Activated T-helper 9 cell treated with anti-CD3 and anti-CD28 coated beads, Interleukin-2, amount 50 U/mL, for 16 hours (primary cell): Measurements from ENCODE around the gene UTP11.
"Not testable (repeated sequence)": the region's sequence is repeated elsewhere in the genome, so short reads cannot be mapped to it uniquely, and the experiment has no call there.

Experiments
- DNase-seq: peaks from one replicate; pipeline ENCODE4 v3.0.0-alpha.2; 2020; ENCODE audit warnings: low read depth

The UTP11 gene, protein sequence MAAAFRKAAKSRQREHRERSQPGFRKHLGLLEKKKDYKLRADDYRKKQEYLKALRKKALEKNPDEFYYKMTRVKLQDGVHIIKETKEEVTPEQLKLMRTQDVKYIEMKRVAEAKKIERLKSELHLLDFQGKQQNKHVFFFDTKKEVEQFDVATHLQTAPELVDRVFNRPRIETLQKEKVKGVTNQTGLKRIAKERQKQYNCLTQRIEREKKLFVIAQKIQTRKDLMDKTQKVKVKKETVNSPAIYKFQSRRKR

DNA sequence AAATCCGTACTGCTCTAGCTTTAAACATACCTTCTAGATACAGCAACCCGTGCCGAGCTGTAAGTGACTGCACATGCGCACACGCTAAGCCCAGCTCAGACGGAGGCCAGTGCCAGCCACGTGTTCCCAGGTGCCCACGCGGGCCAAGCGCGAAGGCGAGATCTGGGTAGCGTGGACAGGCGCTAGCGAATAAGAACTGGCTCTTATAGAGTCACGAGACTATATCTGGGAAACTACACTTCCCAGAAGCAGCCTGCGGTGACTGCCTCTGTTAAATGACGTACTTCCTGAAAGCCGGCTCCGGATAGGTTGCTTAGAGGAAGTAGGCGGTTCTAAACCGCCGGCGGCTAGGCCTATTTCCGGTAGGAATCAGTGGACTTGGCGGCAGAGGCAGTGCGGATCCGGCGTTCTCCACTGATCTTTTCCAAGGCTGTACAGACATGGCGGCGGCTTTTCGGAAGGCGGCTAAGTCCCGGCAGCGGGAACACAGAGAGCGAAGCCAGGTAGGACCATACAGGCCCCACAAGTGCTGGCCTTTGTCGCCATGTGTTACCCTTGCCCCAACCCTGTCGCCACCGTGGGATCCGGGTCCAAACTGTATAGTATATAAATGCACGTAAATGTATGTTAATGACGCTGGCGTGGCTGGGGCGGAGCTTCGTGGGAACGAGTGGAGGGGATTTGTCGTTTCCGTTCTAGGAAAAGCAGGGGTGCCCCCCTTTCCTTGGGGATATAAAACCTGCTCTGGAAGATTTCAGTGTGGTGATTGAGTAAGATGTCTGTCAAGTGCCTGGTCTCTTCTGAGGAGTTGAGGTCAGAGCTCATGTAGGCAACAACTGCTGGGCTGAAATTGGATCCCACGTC is at the start of gene UTP11:
UTP11 (plus strand) TSS at position 372 of the 864 bp plus-strand sequence; CDS start at position 441, 69 bp downstream.
- peak; percentile 77 for DNase-seq

DNA sequence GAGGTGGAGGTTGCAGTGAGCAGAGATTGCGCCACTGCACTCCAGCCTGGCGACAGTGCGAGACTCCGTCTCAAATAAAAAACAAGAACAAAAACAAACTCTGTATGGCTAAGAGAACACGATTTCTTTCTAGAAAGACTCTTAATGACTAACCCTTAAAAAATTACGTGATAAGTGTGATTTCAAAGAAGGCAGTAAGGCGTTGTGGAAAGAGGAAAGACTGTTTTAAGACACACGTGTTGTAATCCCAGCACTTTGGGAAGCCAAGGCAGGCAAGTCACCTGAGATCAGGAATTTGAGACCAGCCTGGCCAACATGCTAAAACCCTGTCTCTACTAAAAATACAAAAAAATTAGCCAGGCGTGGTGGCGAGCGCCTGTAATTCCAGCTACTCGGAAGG is 48.4 kb upstream of the UTP11 start:
- DNase-seq, result not testable (repeated sequence)

DNA sequence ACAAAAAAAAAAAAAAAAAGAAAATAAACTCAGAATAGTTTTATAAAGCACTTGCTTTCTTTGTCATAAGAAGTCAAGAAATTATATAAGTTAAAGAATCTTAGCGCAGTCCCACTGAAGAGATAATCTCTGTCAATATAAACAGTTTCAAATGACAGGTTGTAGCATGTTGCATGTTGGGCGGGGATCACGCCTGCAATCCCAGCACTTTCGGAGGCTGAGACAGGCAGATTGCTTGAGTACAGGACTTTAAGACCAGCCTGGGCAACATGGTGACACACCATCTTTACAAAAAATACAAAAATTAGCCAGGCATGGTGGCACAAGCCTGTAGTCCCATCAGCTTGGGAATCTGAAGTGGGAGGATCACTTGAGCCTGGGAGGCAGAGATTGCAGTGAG is 47.2 kb upstream of the UTP11 start:
- DNase-seq, result no peak

DNA sequence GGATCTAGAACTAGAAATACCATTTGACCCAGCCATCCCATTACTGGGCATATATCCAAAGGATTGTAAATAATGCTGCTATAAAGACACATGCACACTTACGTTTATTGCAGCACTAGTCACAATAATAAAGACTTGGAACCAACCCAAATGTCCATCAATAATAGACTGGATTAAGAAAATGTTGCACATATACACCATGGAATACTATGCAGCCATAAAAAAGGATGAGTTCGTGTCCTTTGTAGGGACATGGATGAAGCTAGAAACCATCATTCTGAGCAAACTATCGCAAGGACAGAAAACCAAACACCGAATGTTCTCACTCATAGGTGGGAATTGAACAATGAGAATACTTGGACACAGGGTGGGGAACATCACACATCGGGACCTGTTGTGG is 38.9 kb upstream of the UTP11 start:
- not testable (repeated sequence) for DNase-seq

DNA sequence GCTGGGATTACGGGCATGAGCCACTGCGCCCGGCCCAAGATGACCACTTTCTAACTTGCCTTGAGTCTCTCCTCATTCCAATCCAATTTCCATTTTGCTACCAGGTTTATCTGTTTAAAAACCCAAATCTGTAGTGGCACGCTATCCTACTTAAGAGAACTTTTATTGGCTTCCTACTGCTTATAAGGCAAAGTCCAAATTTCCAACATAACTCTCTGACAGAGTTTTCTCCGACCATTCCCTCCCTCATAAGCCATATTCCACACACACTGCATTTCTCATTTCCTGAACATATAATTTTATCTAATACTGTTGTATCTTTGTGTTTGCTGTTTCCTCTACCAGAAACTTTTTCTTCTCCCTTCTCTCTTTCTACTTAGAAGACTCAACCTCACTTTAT is 38.0 kb upstream of the UTP11 start:
- DNase-seq, result no peak

DNA sequence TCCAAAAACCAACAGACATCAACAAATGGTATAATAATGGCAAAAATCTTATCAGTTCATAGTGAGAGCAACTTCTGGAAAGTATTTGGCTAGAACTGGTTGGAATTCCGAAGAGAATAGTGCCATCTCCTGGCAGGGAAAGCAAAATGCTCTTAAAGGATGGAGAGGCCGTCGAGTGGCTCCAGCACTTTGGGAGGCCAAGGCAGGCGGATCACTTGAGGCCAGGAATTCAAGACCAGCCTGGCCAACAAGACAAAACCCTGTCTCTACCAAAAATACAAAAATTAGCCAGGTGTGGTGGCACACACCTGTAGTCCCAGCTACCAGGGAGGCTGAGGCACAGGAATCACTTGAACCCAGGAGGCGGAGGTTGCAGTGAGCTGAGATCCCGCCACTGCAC is 37.5 kb upstream of the UTP11 start:
- DNase-seq, result not testable (repeated sequence)

DNA sequence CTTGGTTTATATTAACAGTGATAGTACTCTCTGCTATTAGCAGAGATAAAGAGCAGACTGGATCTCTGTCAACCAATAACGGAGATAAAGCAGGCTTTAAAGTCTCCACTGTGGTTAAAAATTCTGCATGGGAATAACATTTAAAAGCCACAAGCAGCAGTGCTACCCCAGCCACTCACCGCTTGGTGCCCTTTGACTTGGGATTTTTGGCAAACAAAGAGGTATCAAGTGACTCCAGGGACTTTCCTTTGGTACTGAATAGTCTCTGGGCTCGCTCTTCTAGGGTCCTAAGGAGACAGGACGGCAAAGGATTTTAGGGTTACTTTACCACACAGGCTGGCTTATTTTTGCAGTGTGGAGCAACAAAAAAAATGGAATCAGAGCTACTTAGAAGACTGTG is 34.0 kb upstream of the UTP11 start:
- no peak for DNase-seq

DNA sequence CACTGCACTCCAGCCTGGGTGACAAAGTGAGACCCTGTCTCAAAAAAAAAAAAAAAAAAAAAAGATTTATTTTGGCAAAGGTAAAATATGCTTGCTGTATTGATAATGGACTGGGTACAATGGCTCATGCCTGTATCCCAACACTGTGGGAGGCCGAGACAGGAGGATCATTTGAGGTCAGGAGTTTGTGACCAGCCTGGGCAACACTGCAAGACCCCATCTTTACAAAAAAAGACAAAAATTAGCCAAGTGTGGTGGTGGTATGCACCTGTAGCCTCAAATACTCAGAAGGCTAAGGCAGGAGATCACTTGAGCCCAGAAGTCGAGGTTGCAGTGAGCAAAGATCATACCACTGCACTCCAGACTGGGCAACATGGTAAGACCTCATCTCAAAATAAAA is 29.0 kb upstream of the UTP11 start:
- no peak for DNase-seq

DNA sequence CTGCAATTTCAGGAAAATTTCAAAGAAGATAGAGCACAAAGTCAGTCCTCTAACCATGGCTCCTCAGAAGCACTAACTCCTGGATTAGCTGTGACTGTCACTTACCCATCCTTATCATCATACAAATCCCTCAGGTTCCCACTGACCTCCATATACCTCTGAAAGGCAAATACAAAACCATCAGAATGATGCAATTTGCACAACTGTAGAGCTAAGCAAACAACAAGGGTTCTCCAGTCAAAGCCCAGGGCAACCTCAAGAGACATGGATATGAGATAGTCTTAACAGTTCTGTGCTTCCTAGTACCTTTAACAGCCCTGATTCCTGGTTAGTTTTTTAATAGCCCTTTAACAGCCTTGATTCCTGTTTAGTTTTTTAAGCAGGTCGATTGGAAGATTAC is 24.9 kb upstream of the UTP11 start:
- no peak for DNase-seq

DNA sequence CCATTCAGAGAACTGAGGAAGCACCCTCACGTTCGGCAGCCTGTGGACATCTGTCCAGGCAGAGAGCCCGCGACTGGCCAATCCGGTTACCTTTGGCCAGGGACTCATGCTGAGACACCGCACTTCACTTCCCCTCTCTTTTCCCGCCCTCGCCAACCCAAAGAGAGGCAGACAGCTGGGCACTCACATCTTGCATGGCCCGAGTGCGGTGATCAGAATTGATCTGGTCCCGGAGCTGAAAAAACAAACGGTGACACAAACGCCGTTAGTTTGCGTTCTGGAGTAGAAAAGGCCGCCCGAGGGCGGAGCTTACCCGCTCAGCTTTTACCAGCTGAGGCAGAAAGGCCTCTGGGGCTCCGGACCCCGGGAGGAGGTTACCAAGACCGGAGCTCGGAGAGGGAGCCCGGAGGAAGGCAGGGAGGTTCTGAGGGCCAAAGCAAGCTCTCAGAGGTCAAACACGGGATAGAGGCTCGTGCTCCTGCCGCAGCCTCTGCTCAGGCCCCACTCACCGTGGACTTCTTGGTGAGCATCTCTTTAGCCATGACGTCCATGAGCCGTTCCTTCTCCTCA is 23.1 kb upstream of the UTP11 start:
- peak; percentile 29 for DNase-seq

DNA sequence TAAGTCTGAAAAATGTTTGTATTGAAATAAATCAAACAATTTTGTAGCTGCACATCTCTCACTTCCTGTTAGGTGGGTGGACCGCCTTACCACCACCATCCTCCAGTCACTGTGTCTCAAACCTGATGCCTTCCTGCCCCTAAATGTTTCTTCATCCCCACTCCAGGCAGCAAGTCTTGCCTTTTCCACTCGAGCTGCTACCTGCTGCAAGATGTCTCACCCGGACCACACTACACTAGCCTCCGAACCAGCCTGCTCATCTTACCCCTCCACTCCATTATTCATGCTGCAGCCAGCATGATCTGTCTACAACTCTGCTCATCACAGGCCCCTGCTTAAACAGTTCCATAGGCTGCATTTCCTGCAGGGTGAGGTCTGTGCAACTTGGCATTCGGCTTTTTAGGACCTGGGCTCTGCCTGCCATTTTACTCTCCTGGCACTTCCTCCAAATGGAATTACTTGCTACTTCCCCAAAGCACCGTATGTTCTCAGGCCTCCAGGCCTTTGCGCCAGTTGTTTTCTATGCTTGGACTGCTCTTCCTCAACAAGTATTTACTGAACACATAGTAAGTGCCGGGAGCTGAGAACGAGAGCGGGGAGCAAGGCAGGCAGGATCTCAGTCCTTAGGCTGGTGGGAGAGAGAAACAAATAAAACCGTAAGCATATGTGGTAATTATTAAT is 17.5 kb upstream of the UTP11 start:
- DNase-seq, result no peak

DNA sequence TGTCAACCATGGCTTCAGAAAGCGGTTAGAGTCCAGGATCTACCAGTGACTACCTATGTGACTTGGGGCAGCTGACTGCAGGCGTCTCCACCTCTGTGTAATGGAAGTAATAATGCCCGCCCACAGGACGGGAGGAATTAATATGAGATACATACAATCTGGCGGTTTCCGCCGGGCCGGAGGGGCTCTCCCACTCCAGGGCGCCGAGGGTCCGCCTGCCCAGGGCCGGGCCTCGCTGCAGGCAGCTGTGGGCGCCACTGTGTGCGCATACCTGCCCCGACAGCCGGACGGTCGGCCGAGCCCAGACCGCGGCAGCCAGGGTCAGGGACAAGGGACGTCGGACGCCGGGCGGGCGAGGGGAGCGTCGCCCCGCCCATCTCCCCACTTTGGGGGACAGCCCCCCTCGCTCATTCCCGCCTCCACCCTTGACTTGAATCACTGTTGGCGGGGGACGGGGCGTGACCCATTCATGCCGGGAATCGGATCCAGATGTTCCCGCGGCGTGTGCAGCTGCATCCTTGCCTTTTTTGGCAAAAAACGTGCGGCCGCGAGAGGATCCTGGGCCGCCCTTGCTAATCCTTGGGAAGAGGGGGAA is 16.7 kb upstream of the UTP11 start:
- no peak for DNase-seq

DNA sequence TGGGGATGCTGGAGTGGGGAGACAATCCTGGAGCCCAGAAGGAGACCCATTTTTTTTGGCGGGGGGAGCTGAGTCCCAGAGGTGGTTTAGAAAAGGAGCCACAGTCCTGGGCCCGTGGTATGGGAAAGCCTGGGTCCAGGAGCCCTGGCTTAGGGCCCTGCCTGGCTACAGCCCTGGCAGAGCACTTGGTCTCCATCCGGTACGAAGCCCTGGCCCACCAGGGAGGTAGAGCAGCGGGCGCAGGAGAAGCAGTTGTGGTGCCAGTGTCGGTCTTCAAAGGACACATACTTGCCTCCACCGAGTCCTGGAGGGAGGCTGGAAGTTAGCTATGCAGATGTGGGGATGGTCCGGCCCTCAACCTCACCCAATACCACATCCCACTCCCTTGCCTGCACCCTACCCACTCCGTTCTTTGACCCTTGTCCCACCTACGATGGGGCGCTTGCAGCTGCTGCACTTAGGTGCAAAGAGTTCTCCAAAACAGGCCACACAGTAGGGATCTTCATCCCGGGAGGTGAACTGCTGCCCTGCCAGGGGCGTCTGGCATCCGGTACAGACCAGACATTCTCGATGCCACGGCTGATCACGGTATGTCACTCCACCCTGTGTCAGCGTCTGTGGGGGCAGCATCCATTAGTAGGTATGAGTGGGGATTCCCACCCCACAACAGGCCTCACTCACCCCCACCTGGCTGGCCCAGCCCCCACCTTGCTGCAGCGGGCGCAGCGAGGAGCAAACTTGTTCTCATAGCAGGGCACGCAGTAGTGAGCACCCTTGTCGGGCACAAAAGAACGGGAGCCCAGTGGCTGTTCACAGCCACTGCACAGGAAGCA is 15.1 kb upstream of the UTP11 start:
- no peak for DNase-seq

DNA sequence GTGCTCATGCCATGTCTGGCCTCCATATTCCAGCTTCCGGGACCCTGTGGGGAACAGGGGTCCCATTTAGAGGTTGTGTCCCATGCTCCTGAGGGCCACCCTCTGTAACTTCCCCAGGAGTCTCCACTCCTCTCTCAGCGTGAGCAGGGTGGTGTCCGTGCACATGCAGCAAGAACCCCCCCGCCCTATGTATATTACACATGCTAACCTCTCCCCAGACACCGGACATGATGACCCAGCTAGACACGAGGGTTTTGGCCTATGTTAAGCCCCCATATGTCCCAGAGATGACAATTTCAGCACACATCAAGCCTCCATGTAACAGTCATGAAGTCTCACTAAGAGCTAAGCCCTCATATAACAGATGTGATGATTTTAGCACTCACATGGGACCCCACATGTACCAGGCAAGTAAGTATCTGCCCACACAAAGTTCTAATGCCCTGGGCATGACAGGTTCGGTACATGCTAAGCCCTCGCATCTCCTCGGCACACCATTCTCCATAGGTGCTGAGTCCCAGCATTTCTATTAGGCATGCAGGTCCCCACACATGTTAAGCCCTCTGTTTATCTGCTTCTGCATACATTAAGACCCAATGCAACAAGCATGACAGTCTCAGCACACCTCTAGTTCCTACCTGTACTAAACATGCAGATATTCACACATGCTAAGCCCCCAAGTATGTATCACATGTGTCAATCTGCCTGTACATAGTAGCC is 14.3 kb upstream of the UTP11 start:
- no peak for DNase-seq

DNA sequence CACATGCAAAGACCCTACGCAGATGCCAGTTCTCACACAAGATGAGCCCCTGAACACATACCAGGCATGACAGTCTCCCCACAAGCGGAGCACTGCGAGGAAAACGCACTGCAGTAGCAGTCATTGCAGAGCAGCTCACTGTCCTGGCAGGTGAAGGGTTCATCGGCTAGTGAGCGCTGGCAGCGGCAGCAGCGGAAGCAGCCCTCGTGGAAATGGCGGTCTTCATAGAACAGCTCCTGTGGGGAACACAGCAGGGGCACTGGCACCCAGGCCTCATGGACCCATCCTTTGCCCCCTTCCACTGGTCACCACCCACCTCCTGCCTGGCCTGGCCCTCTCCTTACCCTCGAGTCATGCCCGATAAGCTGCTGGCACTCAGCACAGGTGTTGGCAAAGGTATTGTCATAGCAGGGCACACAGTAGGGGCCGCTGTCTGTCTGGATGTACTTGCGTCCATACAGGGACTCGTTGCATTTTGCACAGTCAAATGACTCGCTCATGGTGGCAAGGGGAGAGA is 13.6 kb upstream of the UTP11 start:
- no peak for DNase-seq

DNA sequence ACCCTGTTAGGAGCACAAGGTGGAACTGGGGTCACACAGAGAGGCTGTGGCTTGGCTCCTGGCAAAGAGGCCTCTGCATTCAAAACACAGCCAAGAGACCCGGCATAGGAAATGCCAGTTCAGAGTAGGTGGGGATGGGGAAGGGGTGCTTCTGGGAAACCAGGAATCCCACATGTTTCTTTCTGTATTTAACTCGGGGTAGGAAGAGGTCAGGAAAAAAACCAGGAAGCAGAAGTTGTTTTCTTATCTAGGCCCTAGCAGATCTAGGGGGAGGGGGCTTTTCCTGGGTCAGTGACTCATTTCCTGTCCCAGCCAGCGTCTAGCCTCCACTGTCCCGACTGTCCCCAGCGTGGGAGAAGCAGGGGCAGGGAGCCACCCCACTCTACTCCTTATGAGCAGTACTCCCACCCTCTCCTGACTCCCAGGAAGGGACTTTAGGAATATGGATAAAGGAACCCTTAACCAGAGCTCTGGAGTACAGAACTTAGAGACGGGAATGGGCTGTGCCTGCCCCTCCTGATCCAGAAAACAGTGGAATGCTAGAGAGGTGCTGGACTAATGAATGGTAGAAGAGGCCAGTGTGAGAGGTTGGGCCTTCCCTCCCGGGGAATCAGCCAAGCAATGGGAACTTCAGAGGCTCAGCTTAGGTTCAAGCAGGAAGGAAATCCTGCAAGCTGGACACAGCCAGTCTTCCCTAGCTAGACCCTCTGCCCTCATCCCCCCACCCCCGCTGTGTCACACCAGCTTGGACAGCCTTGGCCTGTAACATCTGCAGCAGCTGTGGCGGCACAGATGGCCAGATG is 12.9 kb upstream of the UTP11 start:
- no peak for DNase-seq

DNA sequence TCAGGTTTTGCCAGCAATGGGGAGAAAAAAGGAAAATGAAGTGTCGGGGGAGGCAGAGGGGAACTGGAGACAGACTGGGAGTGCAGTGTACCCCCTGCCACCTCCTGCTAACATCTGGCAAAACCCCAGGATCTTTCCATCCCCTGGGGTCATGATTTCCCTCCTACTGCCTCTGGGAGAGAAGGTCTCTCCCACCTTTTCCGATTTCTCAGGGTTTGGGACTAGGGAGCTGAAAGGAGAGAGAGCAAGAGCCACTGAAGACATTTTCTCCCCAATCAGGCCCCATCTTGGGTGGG is 12.4 kb upstream of the UTP11 start:
- DNase-seq, result no peak

DNA sequence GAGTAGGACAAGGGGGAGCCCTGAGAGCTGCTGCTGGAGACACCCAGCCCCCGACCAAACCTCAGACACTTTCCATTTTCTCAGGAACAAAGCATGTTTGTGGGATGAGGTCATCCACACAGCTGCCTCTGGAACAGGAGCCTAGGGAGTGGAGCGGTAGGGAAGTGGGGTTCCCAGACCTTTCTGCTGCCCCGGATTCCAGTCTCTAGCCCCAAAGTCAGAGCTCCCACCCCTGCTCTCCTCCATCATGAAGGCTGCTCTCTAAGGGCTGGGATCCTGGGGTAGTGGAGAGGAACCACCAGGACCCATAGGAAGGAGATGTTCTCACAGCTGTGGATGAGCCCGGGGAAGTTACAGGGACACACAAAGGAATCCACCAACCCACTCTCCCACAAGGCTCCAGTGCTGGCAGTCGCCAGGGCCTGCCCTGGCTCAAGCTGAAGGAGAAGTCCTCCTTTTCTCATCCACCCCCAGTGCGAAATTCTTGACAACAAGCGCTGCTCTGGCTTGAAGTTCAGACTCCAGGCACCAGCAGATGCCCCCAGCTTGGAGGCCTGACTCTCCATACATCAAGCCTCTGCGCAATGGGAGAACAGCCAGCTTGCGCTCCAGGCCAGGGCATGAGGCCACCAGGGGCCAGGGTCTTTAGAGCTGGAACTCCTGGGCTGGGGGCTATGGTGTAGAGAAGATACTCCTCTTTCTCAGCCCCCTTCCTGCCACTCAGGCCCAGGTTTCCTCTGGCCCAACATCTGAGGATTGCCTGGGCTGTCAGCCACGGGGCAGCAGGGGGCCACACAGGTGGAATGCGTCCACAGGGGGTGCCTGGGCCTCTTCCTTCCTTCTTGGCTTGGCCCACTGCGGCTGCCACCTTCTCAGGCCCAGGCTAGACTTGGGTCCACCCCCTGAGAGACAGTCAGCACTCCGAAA is 11.7 kb upstream of the UTP11 start:
- no peak for DNase-seq
